A549 (cell line): Measurements from ENCODE around the gene ANKRD11. TPM values are rescaled to one million over a fixed set of nuclear protein-coding genes. Genes with fewer than 3 reads are reported as not detected.
"Not testable (repeated sequence)": the region's sequence is repeated elsewhere in the genome, so short reads cannot be mapped to it uniquely, and the experiment has no call there.

ENCODE experiments used
- ATAC-seq, 2 experiments: fragments of 200-7000 bp in 1 of 2; fragments of >200 bp in 1 of 2; cut with Nextera tagmentation in 1 of 2; cut with Tn5 transposase in 1 of 2; 3 replicates each; pipeline versions ENCODE4 v1.8.0 to v1.9.1; 2018 to 2020; ENCODE audit warnings: mild to moderate bottlenecking in 1 of 2, moderate library complexity in 1 of 2
- CTCF ChIA-PET: fragments of 300-600 bp; sonication (Branson Sonifier 250); formaldehyde crosslinking; extraction: SDS; loops from one replicate; lab custom pipeline; 2021; ENCODE audit warnings: antibody characterized with exemption, inconsistent platforms; lab: Yijun Ruan, JAX
- POLR2A ChIA-PET: fragments of 350-600 bp; formaldehyde crosslinking; extraction: SDS; loops from one replicate; lab custom pipeline; 2021; ENCODE audit warnings: antibody characterized with exemption, inconsistent platforms; lab: Yijun Ruan, JAX
- DNase-seq, 2 experiments: peaks; one replicate each; pipeline versions ENCODE4 v3.0.0 to v3.0.0-alpha.2; 2011 to 2016; ENCODE audit warnings: low read depth in 1 of 2, low spot score in 1 of 2
- FAIRE-seq: peaks from 2 replicates; lab custom pipeline; 2011; peaks lifted over from hg19 to GRCh38; lab: Jason Lieb, UNC
- H3K27ac ChIP-seq, 2 experiments: fragments of >200 bp; sonication (Bioruptor Twin); formaldehyde crosslinking; 3 replicates each; pipeline ENCODE4 v1.5.1; 2016 to 2017
- H3K4me1 ChIP-seq: fragments of >200 bp; sonication (Bioruptor Twin); formaldehyde crosslinking; 3 replicates; pipeline ENCODE4 v1.6.1; 2016
- H3K4me2 ChIP-seq: fragments of >200 bp; sonication (Bioruptor Twin); formaldehyde crosslinking; 3 replicates; pipeline ENCODE4 v1.6.1; 2016
- H3K4me3 ChIP-seq: fragments of >200 bp; sonication (Bioruptor Twin); formaldehyde crosslinking; 3 replicates; pipeline ENCODE4 v1.5.1; 2016
- H3K9me3 ChIP-seq: fragments of >200 bp; sonication (Bioruptor Twin); formaldehyde crosslinking; 3 replicates; pipeline ENCODE4 v1.6.1; 2016
- BCL3 ChIP-seq: fragments of >200 bp; sonication (Bioruptor Twin); formaldehyde crosslinking; IDR thresholded peaks from 3 replicates; pipeline ENCODE4 v1.6.1; 2016
- CBX2 ChIP-seq: fragments of 200-600 bp; sonication (generic); IDR thresholded peaks from 2 replicates; pipeline ENCODE4 v1.6.1; 2016; ENCODE audit warnings: low read depth, mild to moderate bottlenecking, borderline replicate concordance
- CTCF ChIP-seq: fragments of >200 bp; sonication (Bioruptor Twin); formaldehyde crosslinking; IDR thresholded peaks from 3 replicates; pipeline ENCODE4 v1.5.1; 2016
- EHF ChIP-seq: fragments of 250-450 bp; sonication (Bioruptor Pico); IDR thresholded peaks from 2 replicates; pipeline ENCODE4 v1.5.0; 2020; ENCODE audit warnings: mild to moderate bottlenecking
- FOSL2 ChIP-seq, 2 experiments: fragments of 450-650 bp in 1 of 2; fragments of >200 bp in 1 of 2; sonication (Bioruptor Twin) in 1 of 2; formaldehyde crosslinking; IDR thresholded peaks; 2 replicates each; pipeline versions ENCODE4 v1.5.0 to v1.6.1; 2016 to 2020; ENCODE audit warnings: mild to moderate bottlenecking in 1 of 2, moderate library complexity in 1 of 2
- FOXS1 ChIP-seq: fragments of 250-450 bp; sonication (Bioruptor Pico); IDR thresholded peaks from 2 replicates; pipeline ENCODE4 v1.5.0; 2020; ENCODE audit warnings: mild to moderate bottlenecking, moderate library complexity
- GATA3 ChIP-seq: IDR thresholded peaks from 2 replicates; pipeline ENCODE4 v1.6.1; 2012; ENCODE audit warnings: borderline replicate concordance
- HDAC2 ChIP-seq: fragments of 200-600 bp; sonication (generic); IDR thresholded peaks from 2 replicates; pipeline ENCODE4 v1.6.1; 2016
- HEYL ChIP-seq: fragments of 250-450 bp; sonication (Bioruptor Pico); IDR thresholded peaks from 2 replicates; pipeline ENCODE4 v1.8.0; 2021; ENCODE audit warnings: mild to moderate bottlenecking, moderate library complexity
- HMGXB4 ChIP-seq: fragments of 250-450 bp; sonication (Bioruptor Pico); IDR thresholded peaks from 2 replicates; pipeline ENCODE4 v1.5.0; 2021; ENCODE audit warnings: mild to moderate bottlenecking, moderate library complexity, borderline replicate concordance
- HOXB13 ChIP-seq: fragments of 250-450 bp; sonication (Bioruptor Pico); IDR thresholded peaks from 2 replicates; pipeline ENCODE4 v1.5.0; 2020; ENCODE audit warnings: low read depth, mild to moderate bottlenecking, moderate library complexity
- HOXB5 ChIP-seq: fragments of 250-450 bp; sonication (Bioruptor Pico); IDR thresholded peaks from 2 replicates; pipeline ENCODE4 v1.5.0; 2020; ENCODE audit warnings: mild to moderate bottlenecking, moderate library complexity
- JUN ChIP-seq, 2 experiments: fragments of >200 bp; sonication (Bioruptor Twin); formaldehyde crosslinking; IDR thresholded peaks; 2 replicates in 1 of 2; 3 replicates in 1 of 2; pipeline ENCODE4 v1.6.1; 2016 to 2017
- MAZ ChIP-seq: fragments of 150-350 bp; IDR thresholded peaks from 2 replicates; pipeline ENCODE4 v1.6.1; 2014; ENCODE audit warnings: antibody characterized with exemption, low read depth, low read length, borderline replicate concordance
- NFE2L2 ChIP-seq: fragments of 150-350 bp; conservative IDR thresholded peaks from 2 replicates; pipeline ENCODE4 v1.6.1; 2014; ENCODE audit warnings: low read length
- PHF8 ChIP-seq: fragments of 200-600 bp; sonication (generic); IDR thresholded peaks from 2 replicates; pipeline ENCODE4 v1.6.1; 2016; ENCODE audit warnings: low read depth, mild to moderate bottlenecking, antibody characterized with exemption, moderate library complexity, borderline replicate concordance
- POLR2A ChIP-seq: IDR thresholded peaks from 2 replicates; pipeline ENCODE4 v1.6.1; 2012; ENCODE audit warnings: mild to moderate bottlenecking, low read length
- POLR2AphosphoS2 ChIP-seq: conservative IDR thresholded peaks from 2 replicates; pipeline ENCODE4 v1.6.1; 2012; ENCODE audit warnings: low read length, improper control_type of control experiment, inconsistent platforms
- RCOR1 ChIP-seq: fragments of 150-350 bp; IDR thresholded peaks from 2 replicates; pipeline ENCODE4 v1.6.1; 2014; ENCODE audit warnings: antibody characterized with exemption, low read length, low read depth
- REST ChIP-seq: fragments of 200-600 bp; sonication (generic); IDR thresholded peaks from 2 replicates; pipeline ENCODE4 v1.6.1; 2016; ENCODE audit warnings: antibody characterized with exemption, mild to moderate bottlenecking, moderate library complexity
- SREBF2 ChIP-seq: fragments of 450-650 bp; IDR thresholded peaks from 2 replicates; pipeline ENCODE4 v1.6.1; 2014; ENCODE audit warnings: mild to moderate bottlenecking, moderate library complexity
- TP53 ChIP-seq: fragments of 250-450 bp; sonication (Bioruptor Pico); IDR thresholded peaks from 2 replicates; pipeline ENCODE4 v1.5.0; 2021; ENCODE audit warnings: mild to moderate bottlenecking, moderate library complexity
- ZNF302 ChIP-seq: fragments of 250-450 bp; sonication (Bioruptor Pico); IDR thresholded peaks from 2 replicates; pipeline ENCODE4 v1.9.0; 2021; ENCODE audit warnings: inconsistent platforms, mild to moderate bottlenecking, moderate library complexity
- WGBS: methylation state at CpG from one replicate; pipeline ENCODE4 v1.1.6; 2017; ENCODE audit errors: missing lambda C conversion rate; 5-methylcytosine and 5-hydroxymethylcytosine counted together
- polyA plus RNA-seq, 4 experiments: library from polyadenylated mRNA; depleted of rRNA in 3 of 4; stranded (reverse); fragments of >200 nt; fragmentation: RNase III in 1 of 4; extraction: RNeasy Plus Mini Kit Qiagen cat#74134 plus additional on column Dnase treatment in 1 of 4; gene quantifications; 2 replicates in 3 of 4; 3 replicates in 1 of 4; pipeline ENCODE4 v1.2.3, GENCODE V29; 2011 to 2017

The ANKRD11 gene
- polyA plus RNA-seq, 2 of the 4 experiments (the other 2 are of a cell fraction): 53.6 to 54.9 TPM

GRCh38 chr16:89422527-89422904 lies 67.8 kb downstream of the ANKRD11 start (continued):
- TF ChIP-seq BCL3: no peak

- H3K4me3 ChIP-seq, H3K27ac ChIP-seq, H3K4me2 ChIP-seq, FAIRE-seq, ATAC-seq, H3K9me3 ChIP-seq, DNase-seq, POLR2A ChIA-PET: not testable (repeated sequence)
- CTCF ChIA-PET: interaction anchor here (2.0 kb wide), 1 partner anchor 11 kb away, joined by 10 read pairs; no protein-coding TSS in a partner anchor
- H3K4me1 ChIP-seq: peaks cover 22% of the 10 kb centered on the region; the same call in 2 of the 3 replicates
- WGBS: 87% methylated on average over 6 of the region's 23 CpGs
Observed at GRCh38 chr16:89421300-89421699, 69.1 kb downstream of the ANKRD11 start.

GRCh38 chr16:89420204-89420603 lies 70.2 kb downstream of the ANKRD11 start:
- ATAC-seq (no peak), DNase-seq (no peak), FAIRE-seq (no peak)
- Histone ChIP-seq H3K4me3 (no peak overlapping the region), H3K27ac (no peak overlapping the region), H3K4me1 (peaks cover 22% of the 10 kb centered on the region; the same call in 2 of the 3 replicates), H3K9me3 (no peaks in the 10 kb centered on the region), H3K4me2 (no peak overlapping the region)
- ChIA-PET CTCF (interaction anchor here (2.0 kb wide), 1 partner anchor 10 kb away, joined by 10 read pairs; no protein-coding TSS in a partner anchor), POLR2A (no interaction called here)
- no peak for TF ChIP-seq JUN (IDR thresholded peaks at IDR 0.05)
- TF ChIP-seq CBX2: no peak
- TF ChIP-seq HOXB13 (CRISPR knock-in tag): no peak
- TF ChIP-seq SREBF2: no peak
- TF ChIP-seq GATA3: no peak
- TF ChIP-seq POLR2A: no peak
- TF ChIP-seq RCOR1: no peak
- WGBS: 87% methylated on average over 11 of the region's 11 CpGs

GRCh38 chr16:89418352-89418751 lies 72.0 kb downstream of the ANKRD11 start:
- 77% methylated on average over 7 of the region's 7 CpGs for WGBS
- Histone ChIP-seq H3K9me3 (no peaks in the 10 kb centered on the region), H3K27ac (no peak overlapping the region), H3K4me2 (no peak overlapping the region), H3K4me3 (no peak overlapping the region), H3K4me1 (peaks cover 32% of the 10 kb centered on the region; the same call in 2 of the 3 replicates)
- ChIA-PET CTCF (interaction anchor here (0.6 to 1.0 kb wide), 2 partner anchors 97 to 139 kb away, joined by 3 read pairs; no protein-coding TSS in a partner anchor), POLR2A (no interaction called here)
- no peak for ATAC-seq
- no peak for DNase-seq
- no peak for FAIRE-seq
- TF ChIP-seq MAZ (no peak), HDAC2 (no peak), ZNF302 (CRISPR knock-in tag) (no peak), REST (no peak), FOSL2 (IDR thresholded peaks at IDR 0.05) (no peak), FOSL2 (CRISPR knock-in tag; IDR thresholded peaks at IDR 0.05) (no peak), CTCF (no peak), HOXB5 (no peak), POLR2AphosphoS2 (no peak), HEYL (CRISPR knock-in tag) (no peak), NFE2L2 (no peak), FOXS1 (CRISPR knock-in tag) (no peak), BCL3 (no peak), PHF8 (no peak), EHF (CRISPR knock-in tag) (no peak), HMGXB4 (CRISPR knock-in tag) (no peak), TP53 (no peak)
